GM19193 (cell line): Measurements from ENCODE around the gene ALDH1A2.

ENCODE experiments used
- POLR2A ChIP-seq: IDR thresholded peaks from 4 replicates; pipeline ENCODE4 v1.6.1; 2011; ENCODE audit not compliant: insufficient read depth, insufficient read length; ENCODE audit errors: extremely low read depth

ALDH1A2 gene

DNA sequence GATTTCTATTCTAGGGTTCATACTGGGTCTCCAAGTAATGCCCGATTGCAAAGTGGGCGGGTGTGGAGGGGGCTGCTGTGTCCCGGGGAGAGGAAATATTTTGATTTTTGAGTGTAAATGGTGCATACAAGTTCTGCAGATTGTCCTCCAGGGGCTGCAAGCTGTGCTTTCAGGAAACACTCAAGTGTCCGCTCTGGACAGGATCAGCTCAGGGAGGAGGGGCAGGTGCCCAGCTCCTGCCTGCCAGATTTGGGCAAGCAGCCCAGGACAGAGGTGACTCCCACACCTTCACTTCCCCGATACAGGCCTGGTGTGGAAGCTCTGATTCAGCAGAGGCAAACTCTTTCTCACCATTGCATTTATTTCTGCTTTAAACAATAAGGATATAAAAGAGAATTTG, 142.7 kb downstream of the ALDH1A2 start:
- TF ChIP-seq POLR2A, result no peak

DNA sequence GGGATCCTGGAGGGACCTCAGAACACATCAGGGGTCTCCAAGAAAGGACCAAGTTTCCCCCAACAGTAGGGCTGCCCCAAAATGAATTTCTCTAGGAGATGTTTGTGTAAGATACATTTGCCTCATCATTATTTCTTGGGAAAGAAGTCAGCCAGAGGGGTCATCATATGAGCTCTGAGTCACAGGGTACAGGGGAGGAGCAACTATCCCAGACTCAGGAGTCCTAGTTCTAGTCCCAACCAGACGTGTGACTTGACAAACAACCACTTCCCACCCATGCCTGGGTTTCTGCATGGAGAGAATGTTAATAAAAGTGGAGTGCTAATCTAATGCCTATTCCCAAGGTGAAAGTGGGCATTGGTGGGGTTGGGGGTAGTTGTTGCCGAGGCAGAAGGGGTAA, 144.1 kb downstream of the ALDH1A2 start:
- TF ChIP-seq POLR2A, result no peak

DNA sequence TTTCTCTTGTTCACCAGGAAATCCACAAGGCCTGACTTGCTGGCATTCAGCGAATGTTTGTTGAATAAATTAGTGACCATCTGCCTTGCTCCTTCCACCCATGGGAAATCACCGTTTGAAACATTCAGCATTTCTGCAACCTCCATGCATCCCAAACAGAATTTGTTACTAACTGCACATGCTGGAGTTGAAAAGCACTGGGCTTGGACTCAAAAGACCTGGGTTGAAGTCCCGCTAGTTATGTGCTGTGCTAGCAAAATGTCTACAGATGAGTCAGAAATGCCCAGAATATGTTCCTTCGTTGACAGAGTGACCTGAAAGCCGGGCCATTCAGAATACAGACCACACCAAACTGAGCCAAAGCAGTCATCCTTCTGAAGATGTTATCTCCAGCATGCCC, 144.6 kb downstream of the ALDH1A2 start:
- no peak for TF ChIP-seq POLR2A

DNA sequence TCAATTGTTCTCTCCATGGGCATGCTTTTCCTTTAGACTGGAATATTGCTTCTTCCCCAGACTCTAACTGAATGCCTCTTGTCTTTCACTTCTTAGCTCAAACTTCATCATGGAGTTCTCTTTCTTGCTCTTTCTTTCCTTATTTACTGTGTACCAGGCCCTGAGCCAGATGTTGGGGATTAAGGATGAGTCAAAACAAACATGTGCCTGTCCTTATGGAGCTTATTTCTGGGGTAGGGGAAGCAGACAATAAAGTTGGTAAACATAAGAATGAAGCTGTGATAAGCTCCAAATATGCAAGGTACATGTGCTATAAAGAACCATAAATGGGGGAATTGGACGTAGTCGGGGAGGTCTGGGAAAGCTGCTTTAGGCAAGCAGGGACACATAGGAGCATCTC, 145.8 kb downstream of the ALDH1A2 start:
- no peak for TF ChIP-seq POLR2A

DNA sequence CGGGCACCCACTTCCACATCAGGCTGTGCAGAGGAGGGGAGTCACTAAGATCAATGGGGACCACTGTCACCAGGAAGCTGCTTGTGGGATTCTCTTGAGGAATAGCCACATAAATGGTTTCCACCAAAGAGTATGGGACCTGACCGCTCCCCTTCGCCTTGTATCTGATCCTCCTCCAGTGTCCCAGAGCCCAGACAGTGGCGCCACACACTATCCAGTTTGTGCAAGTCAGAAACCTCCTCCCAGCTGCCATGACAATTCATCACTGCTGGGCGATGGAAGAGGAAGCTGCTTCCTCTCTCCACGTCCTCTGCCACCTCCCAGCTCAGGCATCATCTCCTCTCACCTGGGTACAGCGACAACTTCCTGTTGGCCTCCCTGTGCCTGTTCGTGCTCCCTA, 147.5 kb downstream of the ALDH1A2 start:
- TF ChIP-seq POLR2A, result no peak

DNA sequence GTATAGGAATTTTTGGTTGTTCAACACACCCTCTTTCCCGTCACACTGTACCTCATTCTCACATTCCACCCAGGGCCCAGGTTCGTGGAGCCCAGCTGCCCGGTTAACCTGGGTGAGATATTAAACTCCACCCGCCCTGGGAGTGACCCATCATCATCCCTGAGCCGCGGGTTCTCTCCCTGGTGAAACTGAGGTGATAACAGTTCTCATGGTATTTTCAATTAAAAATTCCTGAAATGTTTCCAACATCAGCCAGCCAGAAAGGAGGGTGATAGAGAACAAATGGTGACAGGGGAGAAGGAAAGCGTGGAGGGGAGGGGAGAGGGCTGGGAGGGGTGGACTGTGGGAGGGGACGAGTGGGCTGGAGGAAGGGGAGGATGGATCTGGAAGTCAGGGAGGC, 148.8 kb downstream of the ALDH1A2 start:
- TF ChIP-seq POLR2A, result no peak

DNA sequence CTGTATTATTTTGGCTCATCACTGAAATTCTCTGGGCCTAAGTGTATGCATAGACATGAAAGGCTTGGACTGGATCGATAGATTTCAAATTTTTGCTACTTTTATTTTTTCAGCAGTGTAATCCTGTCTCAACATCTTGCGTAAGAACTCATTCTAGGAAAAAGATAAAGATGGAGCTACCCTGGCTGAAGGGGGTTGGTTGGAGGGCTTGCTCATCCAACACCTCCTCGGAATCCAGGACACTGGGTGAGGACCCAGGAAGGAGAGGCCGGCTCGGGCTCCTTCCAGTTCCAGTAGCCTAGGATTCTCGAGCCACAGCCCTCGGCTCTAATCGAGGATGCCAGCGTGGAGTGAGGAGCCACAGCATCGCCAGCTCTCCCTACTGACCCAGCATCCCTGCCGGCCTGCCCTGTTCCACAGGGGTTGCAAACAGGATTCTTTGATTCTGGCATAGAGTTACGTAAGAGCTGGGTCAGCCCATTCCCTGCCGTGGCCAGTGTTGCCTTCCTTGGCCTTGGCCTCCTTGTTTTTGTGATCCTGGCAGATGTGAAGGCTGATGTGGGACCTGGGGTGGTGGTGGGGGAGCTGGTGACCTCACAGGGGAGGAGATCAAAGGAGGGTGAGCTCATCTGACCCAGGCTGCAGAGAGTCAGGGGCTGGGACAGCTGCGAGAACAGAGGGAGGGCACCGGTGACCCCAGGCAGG, 149.5 kb downstream of the ALDH1A2 start:
- no peak for TF ChIP-seq POLR2A

DNA sequence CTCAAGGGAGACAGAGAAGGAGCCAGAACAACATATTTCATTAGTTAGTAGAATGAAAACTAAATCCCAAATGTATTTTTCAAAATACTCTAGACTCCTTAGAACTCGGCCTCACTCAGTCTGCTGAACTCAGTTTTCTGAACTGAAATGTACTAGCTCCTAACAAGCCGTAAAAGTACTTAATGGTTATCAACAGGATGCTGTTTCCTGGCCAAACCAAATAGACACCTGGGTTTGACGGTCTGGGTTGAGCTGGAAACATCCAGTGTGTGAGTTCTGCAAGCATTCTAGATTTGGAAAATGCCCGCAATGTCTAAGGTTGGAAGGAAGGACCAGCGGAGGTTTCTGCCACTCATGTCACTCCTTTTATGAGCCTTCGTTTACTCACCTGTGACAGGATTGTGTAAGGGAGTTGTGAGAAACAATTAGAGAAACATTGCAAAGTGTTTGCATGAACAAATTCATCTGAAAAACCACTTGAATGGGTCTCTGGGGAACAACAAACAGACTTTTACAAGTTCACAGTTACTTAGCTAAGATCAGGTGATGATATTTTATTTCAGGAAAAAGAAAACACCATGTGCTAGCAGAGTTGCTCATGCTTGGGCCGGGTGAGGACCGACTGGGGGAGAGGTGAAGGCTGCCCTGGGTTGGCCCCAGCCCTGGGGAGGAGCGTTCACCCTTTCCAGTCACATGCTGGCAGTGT, 151.0 kb downstream of the ALDH1A2 start:
- TF ChIP-seq POLR2A, result no peak

DNA sequence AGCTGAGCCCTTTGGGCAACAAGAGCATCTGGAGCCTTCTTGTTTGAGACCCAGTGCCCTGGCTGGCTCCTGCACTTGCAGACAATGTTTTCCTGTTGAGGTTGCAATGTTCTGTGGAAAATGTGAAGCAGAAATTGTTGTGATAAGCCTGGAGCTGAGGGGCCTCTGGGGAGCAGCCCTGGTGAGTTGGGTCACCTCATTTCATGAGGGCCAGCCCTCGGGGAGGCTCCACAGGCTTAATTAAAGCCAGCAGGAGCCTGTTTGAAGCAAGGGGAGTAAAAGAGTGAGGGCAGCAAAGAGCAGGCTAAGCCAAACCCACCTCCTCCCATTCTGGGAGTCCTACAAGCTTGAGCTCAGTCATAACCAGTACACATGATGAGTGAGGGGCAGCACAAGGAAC, 154.3 kb downstream of the ALDH1A2 start:
- no peak for TF ChIP-seq POLR2A

DNA sequence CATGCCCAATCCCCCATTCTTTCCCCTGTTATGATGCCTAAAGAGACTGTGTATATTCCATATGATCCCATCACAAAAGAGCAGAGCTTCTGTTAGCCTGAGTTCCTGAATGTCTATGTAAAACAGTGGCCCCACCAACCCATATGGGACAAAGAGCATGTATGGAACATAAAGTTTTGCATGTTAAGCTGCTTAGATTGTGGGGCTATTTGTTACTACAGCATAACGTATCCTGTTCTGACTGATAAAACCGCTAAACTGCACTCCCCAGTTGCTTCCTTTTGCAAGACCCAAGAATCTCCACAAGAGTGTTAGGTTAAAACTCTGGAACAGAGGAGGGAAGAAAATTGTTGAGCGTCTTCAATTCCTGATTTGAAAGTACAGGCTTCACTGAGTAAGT, 154.8 kb downstream of the ALDH1A2 start:
- TF ChIP-seq POLR2A, result no peak

DNA sequence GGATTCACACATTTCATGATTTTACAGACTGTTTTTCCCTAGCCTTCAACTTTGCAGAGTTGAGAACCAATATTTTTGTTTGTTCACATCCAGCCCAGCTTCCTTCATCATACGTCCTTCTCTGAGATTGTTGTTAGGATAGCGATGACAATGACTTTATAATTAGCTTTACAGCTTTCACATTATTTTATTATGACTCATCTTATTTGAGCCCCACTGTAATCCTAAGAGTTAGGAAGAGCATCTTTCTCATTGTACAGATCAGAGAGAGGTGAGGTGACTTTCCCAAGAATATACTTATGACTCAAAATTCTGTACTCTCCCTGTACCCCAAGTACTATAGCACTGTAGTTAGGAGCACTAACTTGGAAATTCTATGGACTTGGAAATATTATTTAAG, 156.1 kb downstream of the ALDH1A2 start:
- no peak for TF ChIP-seq POLR2A

DNA sequence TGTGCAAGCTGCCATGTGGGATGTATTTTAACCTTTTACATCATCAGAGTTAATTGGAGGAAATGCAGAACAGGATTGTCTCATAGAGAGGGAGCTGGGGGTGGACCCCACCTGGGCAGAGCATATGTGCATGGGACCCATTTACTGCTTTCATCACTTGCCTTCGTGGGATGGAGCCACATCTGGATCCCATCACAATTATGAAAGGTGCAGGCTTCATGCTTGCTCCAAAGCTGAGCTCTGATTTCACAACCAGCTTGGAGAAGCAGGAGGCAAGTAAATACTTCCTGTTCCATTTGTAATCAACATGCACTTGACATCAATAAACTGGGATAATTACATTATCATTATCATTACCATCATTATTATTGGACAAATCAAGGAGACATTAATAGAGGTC, 161.9 kb downstream of the ALDH1A2 start:
- TF ChIP-seq POLR2A, result no peak
